GM12875 (cell line): ENCODE measurements around the gene PSMD11.

ENCODE experiments used
- H3K4me3 ChIP-seq: one replicate; pipeline ENCODE4 v1.5.1; 2011; ENCODE audit warnings: low read depth, low read length, control low read depth
- CTCF ChIP-seq: IDR thresholded peaks from 2 replicates; pipeline ENCODE4 v1.5.1; 2011; ENCODE audit warnings: low read depth, mild to moderate bottlenecking, control low read depth, inconsistent platforms, low read length, moderate library complexity, borderline replicate concordance; ENCODE audit not compliant: insufficient read depth

PSMD11 gene

GRCh38 chr17:32527146-32527545 lies 82.8 kb downstream of the PSMD11 start:
- no peak overlapping the region for H3K4me3 ChIP-seq
- TF ChIP-seq CTCF, result no peak

GRCh38 chr17:32528825-32529224 lies 84.5 kb downstream of the PSMD11 start:
- TF ChIP-seq CTCF, result no peak
- no peak overlapping the region for H3K4me3 ChIP-seq

- no peak overlapping the region for H3K4me3 ChIP-seq
- no peak for TF ChIP-seq CTCF
These were observed 85.3 kb downstream of the PSMD11 start for GRCh38 chr17:32529604-32530003.
